Mesothelial cell of epicardium (in vitro differentiated cells): ENCODE results near the gene PPFIA4. TPM values are rescaled to one million over a fixed set of nuclear protein-coding genes. Genes with fewer than 3 reads are reported as not detected.
A peak's percentile ranks its signal among the peaks of the same experiment; 100 is the strongest.

ENCODE experiments used
- DNase-seq, 2 experiments: peaks; one replicate each; pipeline ENCODE4 v3.0.0; 2021; ENCODE audit warnings: low spot score in 2 of 2; ENCODE audit not compliant: unreplicated experiment in 2 of 2
- H3K27ac Mint-ChIP-seq: 2 replicates; pipeline ENCODE4 v1.8.0; 2021; ENCODE audit warnings: mixed read lengths
- H3K27me3 Mint-ChIP-seq: 2 replicates; pipeline ENCODE4 v1.8.0; 2021; ENCODE audit warnings: low read depth, mixed read lengths
- H3K36me3 Mint-ChIP-seq: 2 replicates; pipeline ENCODE4 v1.8.0; 2021; ENCODE audit warnings: mixed read lengths
- H3K4me1 Mint-ChIP-seq: 2 replicates; pipeline ENCODE4 v1.8.0; 2021; ENCODE audit warnings: mixed read lengths
- H3K4me3 Mint-ChIP-seq: 2 replicates; pipeline ENCODE4 v1.8.0; 2021; ENCODE audit warnings: mild to moderate bottlenecking, moderate library complexity, mixed read lengths
- H3K9me3 Mint-ChIP-seq: 2 replicates; pipeline ENCODE4 v1.8.0; 2021; ENCODE audit warnings: mixed read lengths
- total RNA-seq: library from RNA; stranded (reverse); gene quantifications from 3 replicates; pipeline ENCODE4 v1.2.1, GENCODE V29; 2021
- TF ChIP-seq, protein P1 (sequence below): fragments of 200-600 bp; sonication (generic); IDR thresholded peaks from one replicate; pipeline ENCODE4 v1.5.0; 2021; ENCODE audit warnings: antibody characterized with exemption; ENCODE audit not compliant: unreplicated experiment

PPFIA4 gene
- total RNA-seq, 1 donor from 2014 or later = 35.3 TPM

DNA sequence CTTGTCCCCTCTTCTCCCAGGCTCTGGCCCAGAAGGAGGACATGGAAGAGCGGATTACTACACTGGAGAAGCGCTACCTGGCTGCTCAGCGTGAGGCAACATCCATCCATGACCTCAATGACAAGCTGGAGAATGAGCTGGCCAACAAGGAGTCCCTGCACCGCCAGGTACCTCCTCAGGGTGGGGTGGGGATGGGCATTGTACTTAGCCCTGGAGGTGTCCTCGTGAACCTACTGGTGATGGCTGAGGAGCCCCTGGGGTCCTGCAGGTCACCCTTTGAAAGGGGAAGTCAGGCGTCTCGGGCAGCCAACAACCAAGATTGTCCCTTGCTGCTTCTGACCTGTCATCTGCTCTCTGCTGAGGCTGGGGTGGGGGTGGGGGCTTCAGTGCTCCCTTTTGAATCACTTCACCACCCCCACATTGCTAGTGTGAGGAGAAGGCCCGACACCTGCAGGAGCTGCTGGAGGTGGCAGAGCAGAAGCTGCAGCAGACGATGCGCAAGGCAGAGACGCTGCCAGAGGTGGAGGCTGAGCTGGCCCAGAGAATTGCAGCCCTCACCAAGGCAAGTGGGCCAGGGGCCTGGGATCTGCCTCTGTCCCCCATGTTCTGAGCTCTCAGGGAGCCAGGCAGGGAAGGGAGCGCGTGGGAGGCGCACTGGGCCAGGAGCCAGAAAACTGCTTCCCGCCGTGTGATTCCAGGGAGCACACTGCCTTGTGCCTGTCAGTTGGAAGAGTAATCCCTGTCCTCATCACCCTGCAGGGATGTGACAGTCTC is 19.7 kb downstream of the PPFIA4 start:
- Mint-ChIP-seq H3K27me3 (no peaks in the 10 kb centered on the region), H3K36me3 (peaks cover 12% of the 10 kb centered on the region), H3K4me3 (no peak overlapping the region), H3K9me3 (no peaks in the 10 kb centered on the region), H3K4me1 (peaks cover 50% of the 10 kb centered on the region), H3K27ac (no peak overlapping the region)
- DNase-seq = no peak
- TF ChIP-seq, protein P1, sequence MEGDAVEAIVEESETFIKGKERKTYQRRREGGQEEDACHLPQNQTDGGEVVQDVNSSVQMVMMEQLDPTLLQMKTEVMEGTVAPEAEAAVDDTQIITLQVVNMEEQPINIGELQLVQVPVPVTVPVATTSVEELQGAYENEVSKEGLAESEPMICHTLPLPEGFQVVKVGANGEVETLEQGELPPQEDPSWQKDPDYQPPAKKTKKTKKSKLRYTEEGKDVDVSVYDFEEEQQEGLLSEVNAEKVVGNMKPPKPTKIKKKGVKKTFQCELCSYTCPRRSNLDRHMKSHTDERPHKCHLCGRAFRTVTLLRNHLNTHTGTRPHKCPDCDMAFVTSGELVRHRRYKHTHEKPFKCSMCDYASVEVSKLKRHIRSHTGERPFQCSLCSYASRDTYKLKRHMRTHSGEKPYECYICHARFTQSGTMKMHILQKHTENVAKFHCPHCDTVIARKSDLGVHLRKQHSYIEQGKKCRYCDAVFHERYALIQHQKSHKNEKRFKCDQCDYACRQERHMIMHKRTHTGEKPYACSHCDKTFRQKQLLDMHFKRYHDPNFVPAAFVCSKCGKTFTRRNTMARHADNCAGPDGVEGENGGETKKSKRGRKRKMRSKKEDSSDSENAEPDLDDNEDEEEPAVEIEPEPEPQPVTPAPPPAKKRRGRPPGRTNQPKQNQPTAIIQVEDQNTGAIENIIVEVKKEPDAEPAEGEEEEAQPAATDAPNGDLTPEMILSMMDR = no peak

DNA sequence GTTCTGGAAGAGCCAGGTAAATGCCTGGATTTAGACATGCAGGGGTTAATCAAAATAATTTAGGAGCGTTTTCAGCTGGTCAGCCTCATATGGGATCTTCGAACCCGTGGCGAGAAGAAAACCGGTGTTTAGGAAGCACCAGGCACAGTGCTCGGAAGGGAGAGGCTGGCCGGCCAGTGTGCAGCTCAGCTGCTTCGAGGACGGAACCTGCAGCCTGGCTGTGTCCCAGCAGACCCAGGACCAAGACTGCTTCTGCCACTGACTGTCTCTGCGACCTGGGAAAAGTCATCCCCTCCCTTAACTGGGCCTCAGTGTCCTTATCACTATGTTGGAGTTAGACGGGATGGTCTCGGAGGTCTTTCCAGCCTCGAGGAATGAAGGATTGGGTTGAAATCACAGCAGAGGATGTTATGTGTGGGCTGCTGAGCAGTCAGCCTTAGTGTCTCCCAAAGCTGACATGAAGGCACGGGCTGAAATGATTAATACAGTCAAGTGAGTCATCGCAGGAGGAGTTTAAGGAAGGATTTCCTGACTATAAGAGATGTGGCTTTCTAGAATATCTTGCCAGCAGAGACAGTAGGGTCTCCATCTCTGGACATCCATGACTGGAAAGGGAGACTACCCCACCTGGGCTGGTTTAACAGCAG is 20.8 kb downstream of the PPFIA4 start:
- H3K27me3 Mint-ChIP-seq = no peaks in the 10 kb centered on the region
- peak overlapping the region; percentile 2 for H3K4me3 Mint-ChIP-seq
- peaks cover 13% of the 10 kb centered on the region for H3K36me3 Mint-ChIP-seq
- H3K4me1 Mint-ChIP-seq = peaks cover 52% of the 10 kb centered on the region
- DNase-seq = no peak
- TF ChIP-seq, protein P1 = no peak
- no peaks in the 10 kb centered on the region for H3K9me3 Mint-ChIP-seq
- H3K27ac Mint-ChIP-seq = peak overlapping the region; percentile 15

DNA sequence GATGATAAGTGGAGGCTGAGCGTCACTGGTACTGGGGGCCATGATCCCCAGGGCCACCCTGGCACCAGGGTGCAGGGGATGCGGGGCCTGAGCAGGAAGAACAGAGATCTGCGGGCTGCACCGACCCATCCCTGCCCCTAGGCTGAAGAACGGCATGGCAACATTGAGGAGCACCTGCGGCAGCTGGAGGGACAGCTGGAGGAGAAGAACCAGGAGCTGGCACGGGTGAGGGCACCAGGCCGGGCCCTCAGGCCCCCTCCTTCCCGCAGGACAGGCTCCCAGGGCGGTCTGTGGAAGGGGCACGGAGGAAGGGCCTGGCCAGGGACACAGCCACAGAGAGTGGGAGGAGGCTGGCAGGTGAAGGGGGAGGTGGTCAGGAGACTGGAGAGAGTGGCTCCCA is 21.8 kb downstream of the PPFIA4 start:
- TF ChIP-seq, protein P1 = no peak
- Mint-ChIP-seq H3K9me3 (no peaks in the 10 kb centered on the region), H3K36me3 (peaks cover 12% of the 10 kb centered on the region), H3K27me3 (no peaks in the 10 kb centered on the region), H3K4me1 (peaks cover 61% of the 10 kb centered on the region), H3K27ac (peak overlapping the region; percentile 34), H3K4me3 (no peak overlapping the region)
- DNase-seq = no peak

DNA sequence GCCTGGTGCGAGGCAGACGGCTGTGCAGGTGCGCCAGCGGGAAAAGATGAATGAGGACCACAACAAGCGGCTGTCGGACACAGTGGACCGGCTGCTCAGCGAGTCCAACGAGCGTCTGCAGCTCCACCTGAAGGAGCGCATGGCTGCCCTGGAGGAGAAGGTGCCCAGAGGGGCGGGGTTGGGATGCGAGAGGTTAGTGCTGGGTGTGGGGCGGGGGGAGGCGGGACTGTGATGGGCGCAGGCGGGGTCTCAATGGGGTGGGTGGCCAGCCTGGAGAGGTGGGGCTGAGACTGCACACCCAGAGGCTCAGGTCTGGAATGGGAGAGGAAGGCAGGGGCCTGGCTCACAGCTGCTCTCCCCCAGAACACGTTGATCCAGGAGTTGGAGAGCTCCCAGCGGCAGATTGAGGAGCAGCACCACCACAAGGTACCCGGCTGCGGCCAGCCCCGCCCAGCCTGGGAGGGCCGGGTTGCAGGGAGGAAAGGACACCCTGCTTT is 22.3 kb downstream of the PPFIA4 start:
- peak in 1 of 2 experiments; percentile 61 for DNase-seq
- Mint-ChIP-seq H3K4me3 (no peak overlapping the region), H3K36me3 (peaks cover 10% of the 10 kb centered on the region), H3K4me1 (peaks cover 61% of the 10 kb centered on the region), H3K9me3 (no peaks in the 10 kb centered on the region), H3K27ac (peak overlapping the region; percentile 34), H3K27me3 (no peaks in the 10 kb centered on the region)
- TF ChIP-seq, protein P1 = no peak

GRCh38 chr1:203049077-203049476 is 22.8 kb downstream of the PPFIA4 start:
- TF ChIP-seq, protein P1 = no peak
- Mint-ChIP-seq H3K4me1 (peaks cover 61% of the 10 kb centered on the region), H3K4me3 (no peak overlapping the region), H3K36me3 (peaks cover 10% of the 10 kb centered on the region), H3K9me3 (no peaks in the 10 kb centered on the region), H3K27me3 (no peaks in the 10 kb centered on the region), H3K27ac (no peak overlapping the region)
- DNase-seq = no peak
